Prostate gland (tissue), 2 donors: ENCODE data around the gene ADGRL3.

Source experiments
- CTCF ChIP-seq, 4 experiments: fragments of 200-600 bp in 2 of 4; fragments of 450-650 bp in 2 of 4; sonication (generic) in 2 of 4; IDR thresholded peaks; 1 replicate in 3 of 4; 2 replicates in 1 of 4; pipeline ENCODE4 v1.5.1; 2016 to 2019; ENCODE audit warnings: antibody characterized with exemption in 4 of 4, mild to moderate bottlenecking in 2 of 4, moderate library complexity in 2 of 4
- POLR2A ChIP-seq: fragments of 450-650 bp; IDR thresholded peaks from one replicate; pipeline ENCODE4 v1.6.1; 2016; ENCODE audit warnings: antibody characterized with exemption, mild to moderate bottlenecking
- POLR2AphosphoS5 ChIP-seq: sonication (generic); formaldehyde crosslinking; IDR thresholded peaks from one replicate; pipeline ENCODE4 v1.6.1; 2017; ENCODE audit warnings: antibody characterized with exemption

- TF ChIP-seq CTCF (IDR thresholded peaks at IDR 0.05) (no peak), POLR2AphosphoS5 (no peak), POLR2A (no peak)
Measured at GRCh38 chr4:61274286-61274685, 74.2 kb downstream of the ADGRL3 start.
